CD14-positive monocyte (primary cell): ENCODE measurements around the gene SOBP. TPM values are rescaled to one million over a fixed set of nuclear protein-coding genes. Genes with fewer than 3 reads are reported as not detected.
"Not testable (repeated sequence)": the region's sequence is repeated elsewhere in the genome, so short reads cannot be mapped to it uniquely, and the experiment has no call there.

Source experiments
- DNase-seq, 3 donors: peaks; one replicate each; pipeline ENCODE4 v3.0.0-alpha.2; 2011 to 2022
- H2AFZ ChIP-seq: 2 replicates; pipeline ENCODE4 v1.6.0; 2012; ENCODE audit warnings: mild to moderate bottlenecking, low read depth, low read length, inconsistent platforms; ENCODE audit not compliant: insufficient read depth, poor library complexity, severe bottlenecking
- H3K27ac ChIP-seq, 2 donors: 1 replicate in 1 of 2; 2 replicates in 1 of 2; pipeline ENCODE4 v1.5.1; 2012 to 2013; ENCODE audit warnings: low read length in 2 of 2, control low read depth in 1 of 2, inconsistent platforms in 1 of 2, low read depth in 1 of 2, mild to moderate bottlenecking in 1 of 2
- H3K27me3 ChIP-seq, 2 donors: one replicate each; pipeline versions ENCODE4 v1.6.0 to v1.6.1; 2011 to 2013; ENCODE audit warnings: low read length in 2 of 2; ENCODE audit not compliant: control insufficient read depth in 2 of 2, insufficient read depth in 2 of 2
- H3K36me3 ChIP-seq, 2 donors: replicated peaks in 1 of 2; 1 replicate in 1 of 2; 2 replicates in 1 of 2; pipeline versions ENCODE4 v1.5.1 to v1.6.1; 2012 to 2013; ENCODE audit warnings: low read length in 2 of 2, control low read depth in 1 of 2, inconsistent platforms in 1 of 2, mild to moderate bottlenecking in 1 of 2; ENCODE audit not compliant: insufficient read depth in 2 of 2, control insufficient read depth in 1 of 2
- H3K4me1 ChIP-seq, 2 donors: 1 replicate in 1 of 2; 2 replicates in 1 of 2; pipeline versions ENCODE4 v1.5.1 to v1.6.1; 2012 to 2013; ENCODE audit warnings: low read length in 2 of 2, control low read depth in 1 of 2, inconsistent platforms in 1 of 2, mild to moderate bottlenecking in 1 of 2, moderate library complexity in 1 of 2; ENCODE audit not compliant: insufficient read depth in 2 of 2, control insufficient read depth in 1 of 2
- H3K4me2 ChIP-seq: replicated peaks from 2 replicates; pipeline ENCODE3; 2012; ENCODE audit warnings: low read length, moderate library complexity, mild to moderate bottlenecking; ENCODE audit not compliant: poor library complexity, severe bottlenecking; ENCODE audit errors: extremely low read depth
- H3K4me3 ChIP-seq, 3 experiments: fragments of 200-600 bp in 1 of 3; sonication (generic) in 1 of 3; replicated peaks in 1 of 3; 1 replicate in 2 of 3; 2 replicates in 1 of 3; pipeline ENCODE4 v1.5.1; 2011 to 2013; ENCODE audit warnings: low read length in 3 of 3, mild to moderate bottlenecking in 3 of 3, control low read depth in 2 of 3, low read depth in 2 of 3, inconsistent platforms in 1 of 3, moderate library complexity in 1 of 3
- H3K79me2 ChIP-seq: 2 replicates; pipeline ENCODE4 v1.6.0; 2012; ENCODE audit warnings: mild to moderate bottlenecking, control low read depth, inconsistent platforms, low read length, moderate library complexity; ENCODE audit not compliant: insufficient read depth
- H3K9ac ChIP-seq: 2 replicates; pipeline ENCODE4 v1.6.0; 2017; ENCODE audit warnings: low read length, mild to moderate bottlenecking; ENCODE audit not compliant: insufficient read depth, poor library complexity, severe bottlenecking
- H3K9me3 ChIP-seq, 2 donors: replicated peaks in 1 of 2; 1 replicate in 1 of 2; 2 replicates in 1 of 2; pipeline versions ENCODE4 v1.5.1 to v1.6.1; 2012 to 2013; ENCODE audit warnings: low read length in 2 of 2, control low read depth in 1 of 2; ENCODE audit not compliant: control insufficient read depth in 1 of 2, insufficient read depth in 1 of 2
- H4K20me1 ChIP-seq: 2 replicates; pipeline ENCODE4 v1.6.0; 2012; ENCODE audit warnings: mild to moderate bottlenecking, low read length, control low read depth, moderate library complexity; ENCODE audit not compliant: insufficient read depth
- H3K27ac Mint-ChIP-seq, 7 donors: one replicate each; pipeline ENCODE4 v1.8.0; 2020; ENCODE audit warnings: mild to moderate bottlenecking in 7 of 7, mixed read lengths in 7 of 7, moderate library complexity in 6 of 7, inconsistent platforms in 2 of 7
- H3K27me3 Mint-ChIP-seq, 3 donors: one replicate each; pipeline ENCODE4 v1.8.0; 2021 to 2022; ENCODE audit warnings: low read depth in 3 of 3, mild to moderate bottlenecking in 3 of 3, mixed read lengths in 3 of 3, moderate library complexity in 3 of 3, inconsistent platforms in 1 of 3
- H3K36me3 Mint-ChIP-seq, 2 donors: one replicate each; pipeline ENCODE4 v1.8.0; 2020; ENCODE audit warnings: mixed read lengths in 2 of 2, inconsistent platforms in 1 of 2, mild to moderate bottlenecking in 1 of 2
- H3K4me1 Mint-ChIP-seq: one replicate; pipeline ENCODE4 v1.8.0; 2020; ENCODE audit warnings: mild to moderate bottlenecking, mixed read lengths
- H3K4me3 Mint-ChIP-seq, 2 donors: one replicate each; pipeline ENCODE4 v1.8.0; 2020; ENCODE audit warnings: mild to moderate bottlenecking in 2 of 2, mixed read lengths in 2 of 2, moderate library complexity in 1 of 2
- H3K9me3 Mint-ChIP-seq, 7 donors: one replicate each; pipeline ENCODE4 v1.8.0; 2020 to 2022; ENCODE audit warnings: mixed read lengths in 7 of 7, mild to moderate bottlenecking in 6 of 7, moderate library complexity in 6 of 7, inconsistent platforms in 2 of 7
- WGBS: methylation state at CpG from one replicate; pipeline ENCODE4 v1.1.5; 2013; ENCODE audit warnings: missing lambda C conversion rate; ENCODE audit not compliant: insufficient coverage; 5-methylcytosine and 5-hydroxymethylcytosine counted together
- intact Hi-C, 2 donors: fragments of 100-400 bp; cut with micrococcal nuclease; formaldehyde crosslinking; loops; one replicate each; pipeline versions ENCODE4 v1.15.0 to v1.15.1; 2023
- polyA plus RNA-seq, 3 donors: library from polyadenylated mRNA; depleted of rRNA in 1 of 3; unstranded in 2 of 3; stranded (reverse) in 1 of 3; fragments of 300-500 nt in 2 of 3; fragments of >200 nt in 1 of 3; fragmentation: Illumina TruSeq in 2 of 3; gene quantifications; 1 replicate in 2 of 3; 2 replicates in 1 of 3; pipeline ENCODE4 v1.2.3, GENCODE V29; 2012 to 2021
- TF ChIP-seq, protein P1 (sequence below): fragments of 200-600 bp; IDR thresholded peaks from one replicate; pipeline ENCODE4 v1.8.0; 2022; ENCODE audit warnings: antibody characterized with exemption, mild to moderate bottlenecking

Gene SOBP
- polyA plus RNA-seq, 3 donors: not detected

GRCh38 chr6:107517274-107517673 lies 27.4 kb downstream of the SOBP start:
- H3K9ac ChIP-seq: no peak overlapping the region
- TF ChIP-seq, protein P1, sequence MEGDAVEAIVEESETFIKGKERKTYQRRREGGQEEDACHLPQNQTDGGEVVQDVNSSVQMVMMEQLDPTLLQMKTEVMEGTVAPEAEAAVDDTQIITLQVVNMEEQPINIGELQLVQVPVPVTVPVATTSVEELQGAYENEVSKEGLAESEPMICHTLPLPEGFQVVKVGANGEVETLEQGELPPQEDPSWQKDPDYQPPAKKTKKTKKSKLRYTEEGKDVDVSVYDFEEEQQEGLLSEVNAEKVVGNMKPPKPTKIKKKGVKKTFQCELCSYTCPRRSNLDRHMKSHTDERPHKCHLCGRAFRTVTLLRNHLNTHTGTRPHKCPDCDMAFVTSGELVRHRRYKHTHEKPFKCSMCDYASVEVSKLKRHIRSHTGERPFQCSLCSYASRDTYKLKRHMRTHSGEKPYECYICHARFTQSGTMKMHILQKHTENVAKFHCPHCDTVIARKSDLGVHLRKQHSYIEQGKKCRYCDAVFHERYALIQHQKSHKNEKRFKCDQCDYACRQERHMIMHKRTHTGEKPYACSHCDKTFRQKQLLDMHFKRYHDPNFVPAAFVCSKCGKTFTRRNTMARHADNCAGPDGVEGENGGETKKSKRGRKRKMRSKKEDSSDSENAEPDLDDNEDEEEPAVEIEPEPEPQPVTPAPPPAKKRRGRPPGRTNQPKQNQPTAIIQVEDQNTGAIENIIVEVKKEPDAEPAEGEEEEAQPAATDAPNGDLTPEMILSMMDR: no peak
- Mint-ChIP-seq H3K4me3 (no peak overlapping the region), H3K9me3 (peaks cover 2 to 18% (median 13%) of the 10 kb centered on the region in 7 donors), H3K36me3 (no peaks in the 10 kb centered on the region), H3K27me3 (peaks cover 2% of the 10 kb centered on the region in 3 donors), H3K4me1 (no peaks in the 10 kb centered on the region), H3K27ac (no peak overlapping the region)
- peaks cover 4 to 9% of the 10 kb centered on the region in 2 donors for H3K9me3 ChIP-seq
- H3K27me3 ChIP-seq: no peaks in the 10 kb centered on the region
- H3K4me1 ChIP-seq: no peaks in the 10 kb centered on the region
- H3K79me2 ChIP-seq: no peaks in the 10 kb centered on the region
- no peak overlapping the region for H2AFZ ChIP-seq
- no peak for DNase-seq
- H3K4me3 ChIP-seq: no peak overlapping the region
- H4K20me1 ChIP-seq: no peaks in the 10 kb centered on the region
- WGBS: no CpG with 5 or more reads among the region's 1 CpG
- no peaks in the 10 kb centered on the region for H3K36me3 ChIP-seq
- H3K4me2 ChIP-seq: no peak overlapping the region
- no peak overlapping the region for H3K27ac ChIP-seq
- intact Hi-C loops: no loop called here

GRCh38 chr6:107519224-107519623 lies 29.3 kb downstream of the SOBP start:
- H3K27me3 Mint-ChIP-seq, DNase-seq, H3K4me3 ChIP-seq, H4K20me1 ChIP-seq, H3K9me3 ChIP-seq, H3K27ac Mint-ChIP-seq, H3K4me1 Mint-ChIP-seq, H3K4me2 ChIP-seq, H3K36me3 Mint-ChIP-seq, H3K27ac ChIP-seq, H3K4me3 Mint-ChIP-seq, H2AFZ ChIP-seq, H3K4me1 ChIP-seq, H3K9ac ChIP-seq, intact Hi-C loops, H3K27me3 ChIP-seq, H3K79me2 ChIP-seq, H3K36me3 ChIP-seq: not testable (repeated sequence)
- H3K9me3 Mint-ChIP-seq: peaks cover 2 to 17% (median 13%) of the 10 kb centered on the region in 7 donors
- 91% methylated on average over 4 of the region's 5 CpGs for WGBS

DNA sequence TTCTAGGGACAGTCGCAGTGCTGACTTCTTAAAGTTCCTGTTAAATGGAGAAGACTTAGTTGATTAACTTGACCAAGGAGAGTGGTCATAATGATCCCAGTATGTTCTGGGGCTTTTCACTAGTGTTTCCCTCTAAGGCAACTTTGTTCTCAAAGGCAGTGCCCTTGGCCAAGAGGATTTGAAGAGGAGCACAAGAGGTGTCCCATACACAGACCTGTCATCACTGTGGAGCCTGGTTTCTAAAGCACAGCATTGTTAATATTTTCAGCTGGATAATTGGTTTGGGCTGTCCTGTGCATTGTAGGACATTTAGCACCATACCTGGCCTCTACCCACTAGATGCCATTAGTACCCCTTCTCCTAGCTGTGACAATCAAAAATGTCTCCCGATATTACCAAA lies 30.8 kb downstream of the SOBP start:
- peaks cover 2 to 10% (median 6%) of the 10 kb centered on the region in 7 donors for H3K9me3 Mint-ChIP-seq
- WGBS: no CpG with 5 or more reads among the region's 2 CpGs
- not testable (repeated sequence) for H3K27ac ChIP-seq

More for the DNA sequence above, 30.8 kb downstream of the SOBP start:
- H3K4me3 Mint-ChIP-seq, H3K4me1 Mint-ChIP-seq, H3K27me3 Mint-ChIP-seq, H3K4me2 ChIP-seq, H3K36me3 Mint-ChIP-seq, H3K9ac ChIP-seq, intact Hi-C loops, H3K79me2 ChIP-seq, H3K4me3 ChIP-seq, H3K36me3 ChIP-seq, H3K27me3 ChIP-seq, H4K20me1 ChIP-seq, H3K4me1 ChIP-seq, H3K27ac Mint-ChIP-seq, DNase-seq, H2AFZ ChIP-seq, H3K9me3 ChIP-seq: not testable (repeated sequence)
